COLO668 (cell line): ENCODE measurements around the gene DNAJA2.

Source experiments
- DNase-seq: peaks from one replicate; lab custom pipeline; 2025; ENCODE audit not compliant: unreplicated experiment; lab: John Stamatoyannopoulos, UW

The DNAJA2 gene

GRCh38 chr16:46906360-46907060, 67.0 kb downstream of the DNAJA2 start:
- no peak for DNase-seq
